GM18508 (cell line): ENCODE results near the gene SGCB.

Source experiments
- ATAC-seq: cut with Tn5 transposase; IDR thresholded peaks from one replicate; pipeline ENCODE4 v1.9.1; 2021; ENCODE audit warnings: moderate number of reproducible peaks; ENCODE audit not compliant: insufficient read depth, unreplicated experiment

The SGCB gene

DNA sequence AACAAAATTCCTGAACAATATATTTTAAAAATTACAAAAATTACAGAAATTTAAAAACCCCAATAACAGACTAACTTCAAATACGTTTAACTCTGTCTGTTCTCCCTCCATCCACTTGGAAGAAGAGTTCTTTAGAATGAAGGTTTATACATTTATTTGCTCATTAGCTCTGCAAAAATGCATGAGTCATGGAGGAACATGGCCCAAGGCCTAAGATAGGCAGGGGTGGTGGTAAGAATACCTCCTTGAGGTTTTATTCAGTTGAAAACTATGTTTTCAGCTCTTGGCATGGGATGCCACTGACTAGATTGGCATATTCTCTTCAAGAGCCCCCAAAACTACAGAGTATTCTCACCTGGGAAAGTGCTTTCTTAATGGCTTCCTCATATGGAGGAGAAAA lies 9.1 kb downstream of the SGCB start:
- ATAC-seq = no peak

DNA sequence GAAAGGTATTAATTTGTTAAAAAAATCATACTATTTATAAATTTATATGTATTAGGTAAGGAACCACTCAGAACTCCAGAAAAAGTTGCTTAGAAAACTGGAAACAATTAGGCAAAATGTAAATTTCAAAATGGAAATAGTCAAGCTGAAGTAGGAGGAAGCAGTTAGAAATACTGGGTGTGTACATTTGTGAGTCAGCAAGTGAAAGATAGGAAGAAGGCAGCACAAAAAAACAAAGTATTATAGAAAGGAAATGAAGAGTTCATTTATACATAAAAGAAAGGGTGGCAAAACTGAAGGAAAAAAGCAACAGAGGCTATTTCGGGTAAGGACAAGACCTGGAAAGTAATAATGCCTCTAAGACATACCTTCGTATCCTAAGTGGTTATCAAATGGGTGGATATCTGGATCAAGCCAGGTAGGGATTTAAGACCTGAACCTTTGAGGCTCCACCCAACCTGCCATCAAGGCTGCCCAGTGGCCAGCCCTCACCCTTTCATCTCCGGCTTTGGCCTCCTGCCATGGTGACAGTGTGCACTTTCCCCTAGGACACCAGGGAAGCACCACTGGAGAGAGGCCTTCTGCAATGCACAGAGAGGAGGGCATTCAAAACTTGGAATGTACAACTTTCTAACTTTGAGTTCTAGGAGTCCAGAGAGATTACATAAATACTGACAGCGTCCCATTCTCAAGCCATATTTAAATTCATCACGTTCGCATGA lies 18.0 kb downstream of the SGCB start, which contains the start of gene LRRC66:
LRRC66 (minus strand) TSS at position 428 of the 722 bp plus-strand sequence. CDS start 2,750 bp downstream, outside the sequence.
- ATAC-seq = no peak

DNA sequence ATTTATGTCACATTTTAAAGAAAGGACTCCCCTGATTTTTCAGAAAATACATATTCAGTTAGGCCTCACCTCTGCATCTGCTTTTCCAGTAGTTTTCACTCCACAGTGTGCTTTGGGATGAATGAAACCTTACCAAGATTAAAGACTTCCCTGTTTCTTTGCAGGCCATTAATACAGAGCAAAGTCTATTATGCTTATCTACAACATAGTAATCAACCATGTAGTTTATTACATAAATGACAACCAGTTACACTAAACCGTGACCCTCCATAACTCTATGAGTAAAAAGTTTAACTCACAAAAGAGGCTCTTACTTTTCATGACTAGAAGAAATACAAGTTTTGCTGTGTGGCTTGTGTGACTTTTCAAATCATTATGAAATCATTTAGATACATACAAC lies 20.3 kb downstream of the SGCB start:
- ATAC-seq = no peak

- ATAC-seq = no peak
Observed at GRCh38 chr4:52016981-52017380, 21.1 kb downstream of the SGCB start.

DNA sequence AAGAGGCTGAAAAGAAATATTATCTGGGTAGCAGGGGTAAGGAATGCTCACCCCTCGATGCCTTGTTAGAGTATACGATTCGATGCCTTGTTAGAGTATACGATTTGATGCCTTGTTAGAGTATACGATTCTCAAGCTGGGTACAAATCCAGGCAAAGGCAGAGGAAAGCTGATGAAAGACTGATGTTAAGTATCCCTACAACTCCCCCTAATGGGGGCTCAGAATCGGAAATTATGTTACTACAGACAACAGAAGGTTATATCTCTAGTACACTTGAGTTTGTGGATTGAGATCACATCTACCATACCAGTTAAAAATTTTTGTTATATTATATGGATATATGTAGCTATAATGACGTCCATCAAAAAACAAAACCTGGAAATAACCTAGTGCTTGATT lies 22.7 kb downstream of the SGCB start:
- ATAC-seq = no peak

DNA sequence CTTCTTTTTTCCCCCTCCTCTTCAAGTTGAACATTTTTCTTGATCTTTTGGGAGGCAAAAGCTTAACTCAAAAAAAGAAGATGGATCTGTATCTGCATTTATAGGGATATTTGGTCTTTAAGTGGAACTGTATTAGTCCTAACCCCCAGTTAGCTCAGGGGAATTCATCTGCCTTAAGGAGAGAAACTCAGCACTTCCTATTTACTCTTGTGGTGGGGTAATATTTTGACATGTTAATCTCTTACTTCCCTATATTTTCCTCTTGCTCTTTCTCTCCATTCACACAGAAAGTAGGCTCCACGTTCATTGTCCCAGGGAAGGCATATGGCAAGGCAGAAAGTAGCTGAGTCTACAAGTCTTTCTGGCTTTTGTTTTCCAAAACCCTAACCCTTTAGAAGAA lies 23.2 kb downstream of the SGCB start:
- no peak for ATAC-seq

DNA sequence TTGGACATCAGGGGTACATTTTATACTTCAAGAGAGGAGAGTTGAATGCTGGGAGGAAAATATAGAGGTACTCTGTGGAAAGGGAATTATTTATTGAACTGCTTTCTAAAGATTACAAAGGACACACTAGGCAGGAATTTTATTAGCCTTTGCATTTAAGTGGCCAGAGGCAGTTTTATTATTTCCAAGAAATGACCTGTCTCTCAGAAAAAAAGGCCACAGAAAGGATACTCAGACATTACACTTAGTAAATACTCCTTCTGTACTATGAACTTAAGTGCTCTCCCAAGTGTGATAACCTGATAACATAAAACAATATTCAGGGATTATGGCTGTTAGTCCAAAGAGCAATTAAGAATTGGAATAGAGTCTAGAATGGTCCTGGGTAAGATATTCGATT lies 25.4 kb downstream of the SGCB start:
- ATAC-seq = no peak

DNA sequence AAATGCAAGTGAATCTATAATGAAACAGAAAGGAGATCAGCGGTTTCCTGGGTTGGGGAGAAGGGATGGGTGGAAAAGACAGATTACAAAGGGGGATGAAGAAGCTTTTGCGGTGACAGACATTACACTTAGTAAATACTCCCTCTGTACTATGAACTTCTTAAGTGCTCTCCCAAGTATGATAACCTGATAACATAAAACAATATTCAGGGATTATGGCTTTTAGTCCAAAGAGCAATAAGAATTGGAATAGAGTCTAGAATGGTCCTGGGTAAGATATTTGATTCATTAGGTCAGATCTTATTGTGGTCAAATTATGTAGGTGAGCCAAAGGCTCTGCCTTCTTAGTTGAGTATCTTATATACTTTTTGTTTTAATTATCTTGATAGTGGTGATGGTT lies 27.1 kb downstream of the SGCB start:
- no peak for ATAC-seq

- no peak for ATAC-seq
Observed at GRCh38 chr4:52006887-52007286, 31.2 kb downstream of the SGCB start.

DNA sequence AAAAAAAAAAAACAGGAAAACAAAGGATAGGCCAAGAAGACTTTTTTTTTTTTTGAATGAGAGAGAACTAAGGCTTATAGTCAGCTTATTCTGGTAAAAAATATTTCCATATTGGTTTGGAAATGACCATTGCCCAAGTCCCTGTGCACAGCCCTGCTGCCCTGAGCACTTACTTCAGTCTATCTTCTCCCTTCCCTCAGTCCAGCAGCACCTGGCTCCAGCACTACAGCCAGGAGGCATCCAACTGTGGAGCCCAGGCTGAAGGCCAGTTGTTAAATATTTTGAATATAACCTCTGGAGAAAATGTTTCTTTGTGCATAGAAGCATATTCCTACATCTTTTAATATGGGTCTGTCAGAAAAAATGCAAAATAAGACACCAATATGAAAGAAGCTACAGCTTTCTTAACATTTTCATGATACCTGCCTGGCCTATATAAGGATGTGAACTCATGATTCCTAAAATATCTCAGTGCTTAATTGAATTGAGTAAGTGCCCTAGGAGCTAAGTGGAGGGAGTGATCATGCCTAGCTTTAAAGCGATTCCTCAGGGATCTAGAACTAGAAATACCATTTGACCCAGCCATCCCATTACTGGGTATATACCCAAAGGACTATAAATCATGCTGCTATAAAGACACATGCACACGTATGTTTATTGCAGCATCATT lies 32.4 kb downstream of the SGCB start:
- ATAC-seq = no peak

DNA sequence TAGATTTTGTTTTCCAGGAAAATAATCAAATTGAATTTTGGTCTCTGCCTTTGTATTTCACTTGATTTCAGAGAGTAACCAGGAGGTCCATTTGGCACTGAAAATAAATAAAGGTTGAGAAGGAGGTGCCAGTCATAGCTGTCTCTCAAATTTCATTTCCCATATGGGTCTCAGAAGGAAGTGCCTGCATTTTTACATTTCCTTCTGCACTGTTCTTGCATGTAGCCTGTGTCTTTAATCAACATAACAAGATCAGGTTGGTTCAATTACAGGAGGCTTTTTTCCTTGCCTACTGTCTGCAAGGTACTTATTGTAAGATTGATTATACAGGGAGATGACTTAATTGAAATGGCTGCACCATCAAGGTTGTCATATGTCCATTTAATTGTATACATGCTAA lies 33.7 kb downstream of the SGCB start:
- no peak for ATAC-seq

DNA sequence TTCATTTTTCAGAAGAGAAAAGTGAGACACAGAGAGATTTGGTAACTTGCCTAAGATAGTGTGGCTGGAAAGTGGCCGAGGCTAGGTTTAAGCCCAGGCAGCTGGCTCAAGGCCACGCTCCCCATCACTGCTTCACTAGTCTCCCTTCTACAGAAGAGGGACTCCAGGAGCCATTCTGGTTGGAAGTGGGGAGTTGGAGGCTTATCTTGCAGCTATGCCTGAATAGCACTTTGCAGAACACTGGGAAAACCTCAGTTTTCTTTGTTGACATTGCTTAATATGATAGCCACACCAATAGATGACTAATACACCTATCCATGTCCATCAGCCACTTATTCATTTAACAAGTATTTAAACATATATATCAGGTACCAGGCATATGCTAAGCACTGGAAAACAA lies 36.5 kb downstream of the SGCB start:
- ATAC-seq = no peak

DNA sequence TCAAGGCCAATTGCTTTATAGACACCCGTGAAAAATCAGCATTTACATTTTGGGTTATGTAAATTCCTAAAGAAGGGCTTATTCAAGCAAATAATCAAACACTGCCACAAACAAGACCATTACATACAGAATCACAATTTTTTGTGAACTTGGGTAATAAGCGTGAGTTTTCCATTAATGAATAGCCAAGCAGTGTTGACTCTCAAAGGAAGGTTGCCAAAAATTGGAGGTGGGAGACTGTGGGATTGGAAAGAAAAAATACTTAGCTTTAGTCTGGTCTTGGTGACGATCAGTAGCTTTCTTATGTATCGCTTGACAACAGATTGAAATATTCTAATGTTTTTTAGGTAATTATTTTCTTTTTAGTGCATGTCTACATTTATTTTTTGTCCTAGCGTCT lies 38.8 kb downstream of the SGCB start:
- no peak for ATAC-seq

GRCh38 chr4:51998837-51999236 lies 39.3 kb downstream of the SGCB start:
- ATAC-seq = no peak

DNA sequence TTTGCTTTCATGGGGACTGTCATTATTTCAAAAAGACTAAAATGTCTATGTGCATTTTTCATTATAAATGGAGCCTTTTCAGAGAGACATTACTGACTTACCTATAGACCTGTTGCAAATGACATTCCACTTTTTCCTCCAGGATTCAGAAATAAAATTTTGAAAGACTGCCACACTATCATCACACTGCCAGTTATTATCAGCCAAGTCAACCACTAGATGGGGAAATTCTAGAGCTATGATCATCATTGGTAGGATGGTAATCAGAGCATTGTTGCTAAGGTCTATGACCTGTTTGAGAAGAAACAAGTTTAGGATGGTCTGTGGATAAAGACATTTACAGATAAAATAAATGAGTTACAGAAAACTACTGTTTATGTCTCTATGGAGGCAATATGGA lies 40.5 kb downstream of the SGCB start:
- no peak for ATAC-seq

DNA sequence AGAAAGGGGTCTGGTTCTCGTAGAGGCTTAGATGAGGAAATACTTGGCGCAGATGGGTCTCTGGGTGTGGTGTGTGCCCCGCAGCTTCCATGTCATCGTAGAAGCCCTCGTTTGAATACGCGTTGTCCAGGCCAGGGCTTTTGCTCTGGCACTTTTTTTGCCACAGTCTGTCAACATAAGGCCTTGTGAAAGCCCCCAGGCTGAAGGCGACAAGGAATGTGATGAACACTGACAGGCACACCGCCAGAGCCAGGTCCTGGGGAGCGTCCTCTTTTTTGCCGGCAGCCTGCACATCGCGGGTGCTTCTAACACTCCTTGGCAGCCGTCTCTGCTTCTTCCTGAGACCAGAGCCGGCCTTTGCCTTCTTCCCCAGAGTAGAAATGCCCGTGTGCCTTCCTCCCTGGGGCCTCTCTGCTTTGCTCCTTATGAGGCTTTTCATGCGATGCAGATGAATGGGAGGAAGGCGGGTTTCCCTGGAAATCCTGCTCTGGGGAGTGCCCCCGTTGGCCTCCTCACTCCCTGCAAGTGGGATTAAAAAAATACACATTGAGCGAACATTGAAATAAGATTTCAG lies 42.4 kb downstream of the SGCB start:
- no peak for ATAC-seq
